Astrocyte (in vitro differentiated cells and primary cell): ENCODE data around the gene HSPA1A. TPM values are rescaled to one million over a fixed set of nuclear protein-coding genes. Genes with fewer than 3 reads are reported as not detected.
"Not testable (repeated sequence)": the region's sequence is repeated elsewhere in the genome, so short reads cannot be mapped to it uniquely, and the experiment has no call there.

Experiments used
- DNase-seq: peaks from one replicate; pipeline ENCODE4 v3.0.0-alpha.2; 2010; ENCODE audit warnings: low read depth
- FAIRE-seq: peaks from 2 replicates; lab custom pipeline; 2011; peaks lifted over from hg19 to GRCh38; lab: Jason Lieb, UNC
- H2AFZ ChIP-seq: 2 replicates; pipeline ENCODE4 v1.6.0; 2012; ENCODE audit warnings: low read depth, low read length, inconsistent platforms
- H3K27ac ChIP-seq: 2 replicates; pipeline ENCODE4 v1.5.1; 2011; ENCODE audit warnings: low read depth, low read length, inconsistent platforms
- H3K27me3 ChIP-seq: 2 replicates; pipeline ENCODE4 v1.6.0; 2011; ENCODE audit warnings: low read length, inconsistent platforms; ENCODE audit not compliant: insufficient read depth
- H3K36me3 ChIP-seq: 2 replicates; pipeline ENCODE4 v1.5.1; 2011; ENCODE audit warnings: low read length, inconsistent platforms; ENCODE audit not compliant: insufficient read depth
- H3K4me1 ChIP-seq: 2 replicates; pipeline ENCODE4 v1.5.1; 2011; ENCODE audit warnings: low read length, inconsistent platforms; ENCODE audit not compliant: insufficient read depth
- H3K4me2 ChIP-seq: 2 replicates; pipeline ENCODE4 v1.6.0; 2012; ENCODE audit warnings: low read length, inconsistent platforms
- H3K4me3 ChIP-seq: 2 replicates; pipeline ENCODE4 v1.5.1; 2011; ENCODE audit warnings: low read depth, mild to moderate bottlenecking, low read length, inconsistent platforms; ENCODE audit not compliant: insufficient read depth
- H3K79me2 ChIP-seq: 2 replicates; pipeline ENCODE4 v1.6.0; 2012; ENCODE audit warnings: mild to moderate bottlenecking, low read length, inconsistent platforms; ENCODE audit not compliant: insufficient read depth
- H3K9ac ChIP-seq: 2 replicates; pipeline ENCODE4 v1.6.0; 2012; ENCODE audit warnings: mild to moderate bottlenecking, low read length, inconsistent platforms
- H3K9me3 ChIP-seq: 2 replicates; pipeline ENCODE4 v1.5.1; 2012; ENCODE audit warnings: low read depth, mild to moderate bottlenecking, low read length, inconsistent platforms; ENCODE audit not compliant: insufficient read depth
- H4K20me1 ChIP-seq: 2 replicates; pipeline ENCODE4 v1.6.0; 2012; ENCODE audit warnings: low read length, inconsistent platforms; ENCODE audit not compliant: insufficient read depth
- H3K27ac Mint-ChIP-seq: one replicate; pipeline ENCODE4 v1.8.0; 2021; ENCODE audit warnings: mild to moderate bottlenecking, mixed read lengths; ENCODE audit not compliant: unreplicated experiment
- H3K27me3 Mint-ChIP-seq: one replicate; pipeline ENCODE4 v1.8.0; 2021; ENCODE audit warnings: low read depth, mixed read lengths; ENCODE audit not compliant: unreplicated experiment
- H3K36me3 Mint-ChIP-seq: one replicate; pipeline ENCODE4 v1.8.0; 2021; ENCODE audit warnings: low read depth, mixed read lengths; ENCODE audit not compliant: unreplicated experiment
- H3K4me1 Mint-ChIP-seq: one replicate; pipeline ENCODE4 v1.8.0; 2021; ENCODE audit warnings: low read depth, mixed read lengths; ENCODE audit not compliant: unreplicated experiment
- H3K4me3 Mint-ChIP-seq: one replicate; pipeline ENCODE4 v1.8.0; 2021; ENCODE audit warnings: mild to moderate bottlenecking, moderate library complexity, mixed read lengths; ENCODE audit not compliant: unreplicated experiment
- H3K9me3 Mint-ChIP-seq: one replicate; pipeline ENCODE4 v1.8.0; 2021; ENCODE audit warnings: mild to moderate bottlenecking, mixed read lengths; ENCODE audit not compliant: unreplicated experiment
- CTCF ChIP-seq: IDR thresholded peaks from 2 replicates; pipeline ENCODE4 v1.5.1; 2011; ENCODE audit warnings: low read depth, mild to moderate bottlenecking, inconsistent platforms, low read length, moderate library complexity; ENCODE audit not compliant: insufficient read depth
- EZH2 ChIP-seq: IDR thresholded peaks from 2 replicates; pipeline ENCODE4 v1.6.1; 2012; ENCODE audit warnings: mild to moderate bottlenecking, low read length, inconsistent platforms; ENCODE audit not compliant: insufficient read depth
- total RNA-seq: library from RNA; stranded (reverse); gene quantifications from 2 replicates; pipeline ENCODE4 v1.2.1, GENCODE V29; 2021

Gene HSPA1A
- total RNA-seq, 1 donor from 2014 or later = 52.7 TPM

GRCh38 chr6:31861150-31861549, 45.8 kb downstream of the HSPA1A start:
- H3K36me3 ChIP-seq = peaks cover 4% of the 10 kb centered on the region
- no peaks in the 10 kb centered on the region for H3K9me3 ChIP-seq
- DNase-seq (no peak), FAIRE-seq (no peak)
- Mint-ChIP-seq H3K27me3 (no peaks in the 10 kb centered on the region), H3K36me3 (peaks cover 11% of the 10 kb centered on the region), H3K4me3 (peak overlapping the region; percentile 95), H3K9me3 (no peaks in the 10 kb centered on the region), H3K4me1 (peaks cover 7% of the 10 kb centered on the region), H3K27ac (no peak overlapping the region)
- peaks cover 10% of the 10 kb centered on the region for H4K20me1 ChIP-seq
- TF ChIP-seq EZH2 (no peak), CTCF (no peak)
- H3K27ac ChIP-seq = no peak overlapping the region
- no peak overlapping the region for H3K4me3 ChIP-seq
- H3K4me2 ChIP-seq = peak overlapping the region; percentile 95
- H3K9ac ChIP-seq = no peak overlapping the region
- H3K27me3 ChIP-seq = no peaks in the 10 kb centered on the region
- H3K4me1 ChIP-seq = peaks cover 7% of the 10 kb centered on the region
- H3K79me2 ChIP-seq = peaks cover 13% of the 10 kb centered on the region
- no peak overlapping the region for H2AFZ ChIP-seq

- H3K4me3 ChIP-seq = peak overlapping the region; percentile 84
- H3K4me2 ChIP-seq = peak overlapping the region; percentile 95
- Mint-ChIP-seq H3K4me3 (peak overlapping the region; percentile 95), H3K27ac (peak overlapping the region; percentile 95), H3K9me3 (no peaks in the 10 kb centered on the region), H3K36me3 (peaks cover 11% of the 10 kb centered on the region), H3K27me3 (no peaks in the 10 kb centered on the region), H3K4me1 (peaks cover 7% of the 10 kb centered on the region)
- no peaks in the 10 kb centered on the region for H3K27me3 ChIP-seq
- peak overlapping the region; percentile 81 for H2AFZ ChIP-seq
- peaks cover 7% of the 10 kb centered on the region for H3K4me1 ChIP-seq
- DNase-seq = no peak
- peaks cover 4% of the 10 kb centered on the region for H3K36me3 ChIP-seq
- H3K9me3 ChIP-seq = no peaks in the 10 kb centered on the region
- peak overlapping the region; percentile 87 for H3K9ac ChIP-seq
- peaks cover 10% of the 10 kb centered on the region for H4K20me1 ChIP-seq
- TF ChIP-seq EZH2 (no peak), CTCF (no peak)
- H3K27ac ChIP-seq = peak overlapping the region; percentile 81
- H3K79me2 ChIP-seq = peaks cover 13% of the 10 kb centered on the region
- FAIRE-seq = no peak
Measured at GRCh38 chr6:31861919-31862343, 46.6 kb downstream of the HSPA1A start.

GRCh38 chr6:31862344-31863235, 47.2 kb downstream of the HSPA1A start, which contains the start of gene NEU1:
Gene NEU1 (minus strand): TSS chr6:31862821. CDS start chr6:31862776, 45 bp downstream.
- FAIRE-seq (peak; percentile 52), DNase-seq (peak; percentile 100)
- H3K79me2 ChIP-seq = peaks cover 13% of the 10 kb centered on the region
- Mint-ChIP-seq H3K36me3 (peaks cover 11% of the 10 kb centered on the region), H3K4me3 (peak within 1 kb of the TSS; percentile 95), H3K4me1 (peaks cover 7% of the 10 kb centered on the region), H3K27me3 (no peaks in the 10 kb centered on the region), H3K9me3 (no peaks in the 10 kb centered on the region), H3K27ac (peak within 1 kb of the TSS; percentile 95)
- H4K20me1 ChIP-seq = peaks cover 10% of the 10 kb centered on the region
- peak within 1 kb of the TSS; percentile 95 for H3K4me2 ChIP-seq
- peak within 1 kb of the TSS; percentile 87 for H3K9ac ChIP-seq
- H2AFZ ChIP-seq = peak within 1 kb of the TSS; percentile 90
- peaks cover 4% of the 10 kb centered on the region for H3K36me3 ChIP-seq
- peak within 1 kb of the TSS; percentile 81 for H3K27ac ChIP-seq
- TF ChIP-seq EZH2 = no peak
- TF ChIP-seq CTCF = no peak
- H3K27me3 ChIP-seq = no peaks in the 10 kb centered on the region
- peaks cover 7% of the 10 kb centered on the region for H3K4me1 ChIP-seq
- peak within 1 kb of the TSS; percentile 84 for H3K4me3 ChIP-seq
- no peaks in the 10 kb centered on the region for H3K9me3 ChIP-seq

- H2AFZ ChIP-seq = peak overlapping the region; percentile 90
- H3K27ac Mint-ChIP-seq = peak overlapping the region; percentile 95
Measured at GRCh38 chr6:31864123-31864562, 48.8 kb downstream of the HSPA1A start.

More at GRCh38 chr6:31864123-31864562, 48.8 kb downstream of the HSPA1A start:
- H3K27me3 ChIP-seq, DNase-seq, H3K9me3 ChIP-seq, H3K36me3 ChIP-seq, H3K27me3 Mint-ChIP-seq, FAIRE-seq, H3K4me1 Mint-ChIP-seq, H3K4me1 ChIP-seq, H3K27ac ChIP-seq, H3K36me3 Mint-ChIP-seq, H3K9me3 Mint-ChIP-seq: not testable (repeated sequence)
- peaks cover 13% of the 10 kb centered on the region for H3K79me2 ChIP-seq
- peak overlapping the region; percentile 75 for H3K4me3 ChIP-seq
- peaks cover 10% of the 10 kb centered on the region for H4K20me1 ChIP-seq
- peak overlapping the region; percentile 67 for H3K9ac ChIP-seq
- peak overlapping the region; percentile 88 for H3K4me2 ChIP-seq
- peak overlapping the region; percentile 95 for H3K4me3 Mint-ChIP-seq
